ENCODE data around the gene CCDC102A.

The CCDC102A gene

GRCh38 chr16:57537194-57537505 is 779 bp upstream of the CCDC102A start:
- TF ChIP-seq CTCF (IDR thresholded peaks at IDR 0.05; ENCODE audit: low read depth, low read length): no peak
- DNase-seq (ENCODE audit: extremely low read depth, low read depth): no peak

DNA sequence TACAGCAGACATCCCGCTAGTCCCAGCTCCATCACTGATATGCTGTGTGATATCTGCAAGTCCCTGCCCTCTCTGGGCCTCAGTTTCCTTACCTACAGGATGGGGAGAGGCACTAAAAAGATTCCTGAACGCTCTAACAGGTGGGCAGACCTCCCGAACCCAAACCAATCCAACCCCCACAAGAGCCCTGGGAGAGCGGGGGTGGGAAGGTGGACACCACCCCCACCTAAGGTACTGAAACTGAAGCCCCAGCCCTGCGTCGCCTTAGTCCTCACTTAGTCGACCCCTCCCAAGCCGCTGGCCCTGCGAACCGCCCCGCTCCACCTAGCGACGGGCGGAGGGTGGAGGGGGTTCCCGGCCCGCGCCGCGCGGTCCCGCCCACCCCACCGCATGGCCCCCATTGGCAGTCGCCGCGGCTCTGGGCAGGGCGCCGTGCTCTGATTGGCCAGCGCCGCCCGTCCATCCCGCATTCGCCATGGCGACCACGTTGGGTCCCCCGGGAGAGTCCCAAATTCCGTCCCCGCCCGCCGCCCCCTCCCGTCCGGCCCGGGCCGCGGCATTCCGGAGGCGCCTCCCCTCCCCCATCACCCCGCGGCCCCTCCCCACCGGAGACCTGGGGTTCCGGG is 578 bp downstream of the CCDC102A start:
- TF ChIP-seq CTCF (IDR thresholded peaks at IDR 0.05; ENCODE audit: low read depth, low read length): no peak; the same call in 1 of the 2 replicates
- peak; percentile 70 for DNase-seq (ENCODE audit: extremely low read depth, low read depth)

DNA sequence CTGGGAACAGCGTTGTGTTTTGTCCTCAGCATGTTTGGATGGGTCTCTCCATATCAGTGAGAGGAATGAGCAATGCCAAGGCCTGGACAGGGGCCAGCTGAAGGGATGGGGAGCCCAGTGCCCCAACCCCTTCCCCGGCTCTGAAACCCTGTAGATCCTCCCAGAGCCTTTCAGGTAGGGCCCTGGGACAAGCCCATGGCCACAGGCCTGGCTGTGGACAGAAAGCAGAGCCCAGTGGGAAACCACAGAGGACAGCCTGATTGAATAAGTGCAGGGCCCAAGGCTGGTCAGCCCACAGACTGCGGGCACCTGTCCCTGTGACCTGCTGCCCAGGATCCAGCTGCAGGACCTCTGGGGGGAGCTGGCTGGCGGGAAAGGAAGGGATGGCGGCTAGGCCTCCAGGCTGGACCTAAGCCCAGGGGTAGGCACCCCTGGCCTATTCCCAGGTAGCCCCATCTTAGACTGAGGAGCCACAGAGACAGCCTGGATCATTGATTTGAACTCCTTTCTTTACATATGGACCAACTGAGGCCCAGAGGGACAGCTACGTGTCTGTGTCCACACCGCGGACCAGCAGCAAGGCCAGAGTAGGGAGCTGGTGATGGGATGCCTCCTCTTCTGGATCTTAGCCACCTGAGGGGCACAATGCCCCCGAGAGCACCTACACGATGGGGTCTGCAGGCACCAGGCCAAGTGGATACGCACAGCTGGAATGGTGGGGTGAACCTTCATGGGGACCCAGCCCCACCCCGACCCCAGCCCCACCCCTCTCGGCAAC is 1.3 kb downstream of the CCDC102A start:
- TF ChIP-seq CTCF (IDR thresholded peaks at IDR 0.05; ENCODE audit: low read depth, low read length): no peak
- no peak for DNase-seq (ENCODE audit: extremely low read depth, low read depth)

- no peak for DNase-seq (ENCODE audit: extremely low read depth, low read depth)
- no peak for TF ChIP-seq CTCF (IDR thresholded peaks at IDR 0.05; ENCODE audit: low read depth, low read length)
Measured at GRCh38 chr16:57534337-57534880, 2.0 kb downstream of the CCDC102A start.

DNA sequence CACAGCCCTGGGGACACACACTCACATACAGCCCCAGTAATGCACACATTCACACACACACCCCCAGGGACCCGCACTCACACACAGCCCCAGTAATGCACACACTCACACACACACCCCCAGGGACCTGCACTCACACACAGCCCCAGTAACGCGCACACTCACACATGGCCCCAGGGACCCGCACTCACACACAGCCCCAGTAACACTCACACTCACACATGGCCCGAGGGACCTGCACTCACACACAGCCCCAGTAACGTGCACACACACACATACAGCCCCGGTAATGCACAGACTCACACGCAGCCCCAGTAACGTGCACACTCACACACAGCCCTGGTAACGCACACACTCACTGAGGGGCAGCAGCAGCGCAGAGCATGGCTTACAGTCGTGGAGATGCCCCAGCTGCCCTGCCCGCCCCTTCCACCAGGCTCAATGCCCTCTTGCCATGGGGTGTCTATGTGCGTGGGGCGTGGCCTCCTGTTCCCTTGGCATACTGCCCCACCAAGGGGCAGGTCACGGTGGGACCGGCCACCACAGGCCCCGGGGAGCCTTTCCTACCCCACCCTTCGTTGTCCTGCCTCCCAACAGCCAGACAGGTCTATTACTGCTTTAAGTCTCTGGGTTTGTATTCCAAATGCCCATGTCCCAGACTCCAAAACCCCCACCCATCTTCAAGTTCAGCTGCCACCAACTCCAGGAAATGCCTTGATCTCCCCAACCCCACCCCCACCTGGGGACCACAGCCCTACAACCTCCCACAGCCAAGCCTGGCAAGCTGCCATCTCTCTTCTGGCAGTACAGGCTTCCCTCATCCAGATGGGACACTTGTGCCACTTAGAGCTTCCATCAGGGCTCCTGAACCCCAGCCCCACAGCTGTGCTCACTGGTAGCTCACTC is 2.7 kb downstream of the CCDC102A start:
- TF ChIP-seq CTCF (IDR thresholded peaks at IDR 0.05; ENCODE audit: low read depth, low read length): no peak
- no peak for DNase-seq (ENCODE audit: extremely low read depth, low read depth)

DNA sequence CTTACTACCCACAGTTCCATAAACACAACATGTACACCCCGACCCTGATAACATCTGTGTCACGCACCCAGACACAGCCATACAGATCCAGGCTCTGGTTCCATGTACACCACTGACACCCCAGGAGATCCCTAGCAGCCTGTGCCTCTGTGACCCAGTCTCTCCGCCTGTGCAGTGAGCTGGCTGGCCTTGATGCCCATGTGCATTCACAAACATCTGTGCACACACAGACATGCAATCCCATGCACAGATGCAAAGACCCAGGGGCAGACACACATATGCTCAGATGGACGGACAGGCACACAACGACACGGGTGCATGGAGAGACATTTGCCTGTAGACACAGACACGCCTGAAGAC is 4.1 kb downstream of the CCDC102A start:
- TF ChIP-seq CTCF (IDR thresholded peaks at IDR 0.05; ENCODE audit: low read depth, low read length): no peak
- no peak for DNase-seq (ENCODE audit: extremely low read depth, low read depth)

Measured in AG09319 (cell line).